GM12878 (cell line): ENCODE results near the gene GPC6. TPM values are rescaled to one million over a fixed set of nuclear protein-coding genes. Genes with fewer than 3 reads are reported as not detected.

Source experiments
- ATAC-seq: fragments of 200-7000 bp; cut with Tn5 transposase; 3 replicates; pipeline ENCODE4 v1.9.1; 2020; ENCODE audit warnings: mild to moderate bottlenecking, moderate library complexity
- BruUV-seq: library from RNA; stranded (reverse); fragments of 400-500 nt; replicated peaks from 2 replicates; lab custom pipeline; 2021; lab: Mats Ljungman, UMichigan
- CTCF ChIA-PET: fragments of 300-600 bp; sonication (Branson Sonifier 250); formaldehyde crosslinking; extraction: SDS; loops from one replicate; lab custom pipeline; 2021; ENCODE audit warnings: inconsistent platforms; lab: Yijun Ruan, JAX
- POLR2A ChIA-PET: fragments of 350-600 bp; formaldehyde crosslinking; extraction: SDS; loops from one replicate; lab custom pipeline; 2021; ENCODE audit warnings: inconsistent platforms; lab: Charles Lee
- RAD21 ChIA-PET: fragments of 300-600 bp; sonication (Branson Sonifier 250); formaldehyde crosslinking; loops from one replicate; lab custom pipeline; 2023; ENCODE audit warnings: antibody characterized with exemption; ENCODE audit not compliant: unreplicated experiment; lab: Charles Lee
- SMC1A ChIA-PET: fragments of 300-600 bp; sonication (Branson Sonifier 250); formaldehyde crosslinking; loops from one replicate; lab custom pipeline; 2023; ENCODE audit not compliant: unreplicated experiment, uncharacterized antibody; lab: Charles Lee
- DNase-seq: peaks from one replicate; pipeline ENCODE4 v3.0.0-alpha.2; 2011; ENCODE audit warnings: low read depth, low spot score
- FAIRE-seq: peaks from 3 replicates; lab custom pipeline; 2011; peaks lifted over from hg19 to GRCh38; lab: Jason Lieb, UNC
- H2AFZ ChIP-seq: 2 replicates; pipeline ENCODE4 v1.6.0; 2011; ENCODE audit warnings: low read depth, low read length, control low read depth; ENCODE audit not compliant: control insufficient read depth
- H3K27ac ChIP-seq: 2 replicates; pipeline ENCODE4 v1.5.1; 2011; ENCODE audit warnings: control low read depth; ENCODE audit not compliant: control insufficient read depth, insufficient read depth
- H3K27me3 ChIP-seq, 2 experiments: replicated peaks in 1 of 2; 2 replicates each; pipeline versions ENCODE4 v1.6.0 to v1.6.1; 2011; ENCODE audit warnings: low read length in 1 of 2; ENCODE audit not compliant: control insufficient read depth in 2 of 2, insufficient read depth in 2 of 2
- H3K36me3 ChIP-seq, 2 experiments: 2 replicates each; pipeline ENCODE4 v1.5.1; 2011; ENCODE audit warnings: low read length in 1 of 2; ENCODE audit not compliant: control insufficient read depth in 2 of 2, insufficient read depth in 2 of 2
- H3K4me1 ChIP-seq: 2 replicates; pipeline ENCODE4 v1.6.1; 2011; ENCODE audit warnings: mild to moderate bottlenecking, low read length, moderate library complexity, mixed read lengths; ENCODE audit not compliant: control insufficient read depth, insufficient read depth
- H3K4me2 ChIP-seq: 2 replicates; pipeline ENCODE4 v1.6.0; 2011; ENCODE audit warnings: control low read depth; ENCODE audit not compliant: control insufficient read depth, insufficient read depth
- H3K4me3 ChIP-seq: fragments of 200-600 bp; sonication (generic); 2 replicates; pipeline ENCODE4 v1.5.1; 2016
- H3K79me2 ChIP-seq: 2 replicates; pipeline ENCODE4 v1.6.0; 2011; ENCODE audit warnings: low read length; ENCODE audit not compliant: control insufficient read depth, insufficient read depth
- H3K9ac ChIP-seq: 2 replicates; pipeline ENCODE4 v1.8.0; 2011; ENCODE audit warnings: low read length, control low read depth, mixed read lengths; ENCODE audit not compliant: control insufficient read depth, insufficient read depth
- H3K9me3 ChIP-seq: replicated peaks from 3 replicates; pipeline ENCODE4 v1.5.1; 2011; ENCODE audit warnings: mild to moderate bottlenecking, low read length; ENCODE audit not compliant: control insufficient read depth, insufficient read depth
- H4K20me1 ChIP-seq: 2 replicates; pipeline ENCODE4 v1.6.0; 2011; ENCODE audit not compliant: control insufficient read depth, insufficient read depth
- CEBPB ChIP-seq, 2 experiments: fragments of 150-350 bp in 1 of 2; IDR thresholded peaks; 2 replicates each; pipeline ENCODE4 v1.6.1; 2012 to 2014; ENCODE audit warnings: low read depth in 2 of 2, low read length in 2 of 2, borderline replicate concordance in 1 of 2, inconsistent platforms in 1 of 2
- HDAC6 ChIP-seq: fragments of 200-600 bp; sonication (generic); IDR thresholded peaks from one replicate; pipeline ENCODE4 v1.8.0; 2017; ENCODE audit warnings: antibody characterized with exemption; ENCODE audit not compliant: unreplicated experiment
- MXI1 ChIP-seq: fragments of 150-350 bp; IDR thresholded peaks from 2 replicates; pipeline ENCODE4 v1.6.1; 2011; ENCODE audit warnings: low read depth, mild to moderate bottlenecking, inconsistent platforms, low read length, improper control_type of control experiment
- NFYB ChIP-seq: IDR thresholded peaks from 2 replicates; pipeline ENCODE4 v1.6.1; 2011; ENCODE audit warnings: low read depth, mild to moderate bottlenecking, low read length, improper control_type of control experiment, moderate library complexity; ENCODE audit not compliant: insufficient read depth
- PML ChIP-seq: IDR thresholded peaks from 2 replicates; pipeline ENCODE4 v1.6.1; 2012; ENCODE audit warnings: low read length, inconsistent platforms
- POLR2AphosphoS2 ChIP-seq: IDR thresholded peaks from 2 replicates; pipeline ENCODE4 v1.6.1; 2011; ENCODE audit warnings: low read depth, mild to moderate bottlenecking, low read length, improper control_type of control experiment, moderate library complexity
- RELA ChIP-seq: fragments of 450-650 bp; IDR thresholded peaks from 2 replicates; pipeline ENCODE4 v1.8.0; 2014; ENCODE audit warnings: borderline replicate concordance; ENCODE audit not compliant: partially characterized antibody
- SMARCA5 ChIP-seq: fragments of 450-650 bp; IDR thresholded peaks from 2 replicates; pipeline ENCODE4 v1.6.1; 2017; ENCODE audit warnings: mild to moderate bottlenecking
- STAT1 ChIP-seq: fragments of 450-650 bp; conservative IDR thresholded peaks from 2 replicates; pipeline ENCODE4 v1.6.1; 2014; ENCODE audit warnings: antibody characterized with exemption, mild to moderate bottlenecking
- WGBS: methylation state at CpG from one replicate; pipeline ENCODE4 v1.1.6; 2016; ENCODE audit warnings: low lambda C conversion rate; ENCODE audit not compliant: insufficient replicate concordance, insufficient coverage; ENCODE audit errors: missing lambda C conversion rate; 5-methylcytosine and 5-hydroxymethylcytosine counted together
- in situ Hi-C: fragments of 300-500 bp; cut with MboI; formaldehyde crosslinking; loops from 9 replicates; pipeline ENCODE4 v1.14.3; 2018; ENCODE audit warnings: mixed read lengths
- intact Hi-C: fragments of 100-400 bp; cut with micrococcal nuclease; formaldehyde crosslinking; loops from one replicate; pipeline ENCODE4 v1.14.2; 2022; ENCODE audit not compliant: unreplicated experiment
- polyA plus RNA-seq, 11 experiments: library from polyadenylated mRNA; depleted of rRNA in 4 of 11; unstranded in 6 of 11; stranded (reverse) in 5 of 11; fragments of >200 nt; fragmentation: Nextera tagmentation in 4 of 11; fragmentation: Illumina TruSeq in 1 of 11; extraction: Ambion mirVana in 4 of 11; extraction: Trizol in 1 of 11; gene quantifications; 1 replicate in 1 of 11; 2 replicates in 10 of 11; pipeline versions ENCODE4 v1.2.1 to v1.2.3, GENCODE V29; 2011 to 2016; ENCODE audit warnings: inconsistent platforms in 2 of 11, missing spikeins in 2 of 11, low read depth in 1 of 11
- total RNA-seq, 4 experiments: library from RNA; depleted of rRNA in 3 of 4; stranded (reverse); fragments of >200 nt in 3 of 4; fragmentation: Illumina TruSeq in 1 of 4; extraction: Trizol in 1 of 4; gene quantifications; 2 replicates each; pipeline versions ENCODE4 v1.2.1 to v1.2.3, GENCODE V29; 2013 to 2021
- TF ChIP-seq, protein P1 (sequence below): fragments of 450-650 bp; IDR thresholded peaks from 2 replicates; pipeline ENCODE4 v1.6.1; 2017; ENCODE audit warnings: mild to moderate bottlenecking, moderate library complexity

Gene GPC6
- total and polyA plus RNA-seq, 10 of the 15 experiments (the other 5 are each of a cell fraction or from before 2014, with no cell fraction given) = 0.03 to 0.04 (median 0.03) TPM; not detected in 7

DNA sequence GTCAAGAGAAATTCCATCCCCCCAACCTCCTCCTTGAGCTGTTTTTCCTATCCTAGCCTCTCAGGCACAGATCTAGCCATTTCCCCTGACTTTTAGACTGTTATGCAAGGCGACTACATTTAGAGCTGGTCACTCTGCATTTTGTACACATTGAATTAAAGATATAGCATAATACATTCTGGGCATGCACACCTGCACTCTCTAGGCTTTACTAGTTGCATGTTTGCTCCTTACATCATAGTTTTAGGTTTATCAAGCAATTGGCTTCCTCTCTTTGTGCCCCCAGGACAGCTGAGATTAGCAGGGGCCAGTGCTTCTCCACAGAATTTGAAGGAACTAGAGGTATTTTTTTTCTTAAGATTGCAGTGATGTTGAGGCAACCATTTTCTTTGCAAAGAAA lies 19.5 kb downstream of the GPC6 start:
- no peak for ATAC-seq
- Histone ChIP-seq H3K27ac (no peak overlapping the region), H3K27me3 (no peaks in the 10 kb centered on the region), H2AFZ (no peak overlapping the region), H3K79me2 (no peaks in the 10 kb centered on the region), H3K4me1 (no peaks in the 10 kb centered on the region), H3K4me2 (no peak overlapping the region), H3K36me3 (no peaks in the 10 kb centered on the region), H3K9me3 (no peaks in the 10 kb centered on the region), H4K20me1 (no peaks in the 10 kb centered on the region), H3K4me3 (no peak overlapping the region), H3K9ac (no peak overlapping the region)
- 0% methylated on average over 1 of the region's 1 CpG for WGBS
- intact Hi-C loops = no loop called here
- ChIA-PET SMC1A (no interaction called here), CTCF (no interaction called here), POLR2A (no interaction called here), RAD21 (no interaction called here)
- BruUV-seq = no TSS peak
- FAIRE-seq = no peak
- no peak for DNase-seq
- TF ChIP-seq PML (no peak), MXI1 (no peak), NFYB (no peak), CEBPB (IDR thresholded peaks at IDR 0.05; ENCODE audit: borderline replicate concordance in 1 of 2, low read depth in 2 of 2, low read length in 2 of 2) (no peak), POLR2AphosphoS2 (no peak), STAT1 (no peak), HDAC6 (no peak), SMARCA5 (no peak), RELA (no peak)
- TF ChIP-seq, protein P1, sequence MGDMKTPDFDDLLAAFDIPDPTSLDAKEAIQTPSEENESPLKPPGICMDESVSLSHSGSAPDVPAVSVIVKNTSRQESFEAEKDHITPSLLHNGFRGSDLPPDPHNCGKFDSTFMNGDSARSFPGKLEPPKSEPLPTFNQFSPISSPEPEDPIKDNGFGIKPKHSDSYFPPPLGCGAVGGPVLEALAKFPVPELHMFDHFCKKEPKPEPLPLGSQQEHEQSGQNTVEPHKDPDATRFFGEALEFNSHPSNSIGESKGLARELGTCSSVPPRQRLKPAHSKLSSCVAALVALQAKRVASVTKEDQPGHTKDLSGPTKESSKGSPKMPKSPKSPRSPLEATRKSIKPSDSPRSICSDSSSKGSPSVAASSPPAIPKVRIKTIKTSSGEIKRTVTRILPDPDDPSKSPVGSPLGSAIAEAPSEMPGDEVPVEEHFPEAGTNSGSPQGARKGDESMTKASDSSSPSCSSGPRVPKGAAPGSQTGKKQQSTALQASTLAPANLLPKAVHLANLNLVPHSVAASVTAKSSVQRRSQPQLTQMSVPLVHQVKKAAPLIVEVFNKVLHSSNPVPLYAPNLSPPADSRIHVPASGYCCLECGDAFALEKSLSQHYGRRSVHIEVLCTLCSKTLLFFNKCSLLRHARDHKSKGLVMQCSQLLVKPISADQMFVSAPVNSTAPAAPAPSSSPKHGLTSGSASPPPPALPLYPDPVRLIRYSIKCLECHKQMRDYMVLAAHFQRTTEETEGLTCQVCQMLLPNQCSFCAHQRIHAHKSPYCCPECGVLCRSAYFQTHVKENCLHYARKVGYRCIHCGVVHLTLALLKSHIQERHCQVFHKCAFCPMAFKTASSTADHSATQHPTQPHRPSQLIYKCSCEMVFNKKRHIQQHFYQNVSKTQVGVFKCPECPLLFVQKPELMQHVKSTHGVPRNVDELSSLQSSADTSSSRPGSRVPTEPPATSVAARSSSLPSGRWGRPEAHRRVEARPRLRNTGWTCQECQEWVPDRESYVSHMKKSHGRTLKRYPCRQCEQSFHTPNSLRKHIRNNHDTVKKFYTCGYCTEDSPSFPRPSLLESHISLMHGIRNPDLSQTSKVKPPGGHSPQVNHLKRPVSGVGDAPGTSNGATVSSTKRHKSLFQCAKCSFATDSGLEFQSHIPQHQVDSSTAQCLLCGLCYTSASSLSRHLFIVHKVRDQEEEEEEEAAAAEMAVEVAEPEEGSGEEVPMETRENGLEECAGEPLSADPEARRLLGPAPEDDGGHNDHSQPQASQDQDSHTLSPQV = no peak
- in situ Hi-C loops = no loop called here
